ENCODE data around the gene VPS41. TPM values are rescaled to one million over a fixed set of nuclear protein-coding genes. Genes with fewer than 3 reads are reported as not detected.

The VPS41 gene
- 62.4 and 71.5 TPM in 2 replicates for total RNA-seq

GRCh38 chr7:38908759-38909335 is at the start of gene VPS41:
Gene VPS41 (minus strand): TSS chr7:38909191. CDS start chr7:38909174, 17 bp downstream.

Other genes with a start within 250 kb of the VPS41 start
- gene POU6F2, start 68.7 kb upstream of the VPS41 start, total RNA-seq, result not detected in 2 replicates